HUES64 (cell line): ENCODE results near the gene SCN3A.

Source experiments
- H3K27ac ChIP-seq: 2 replicates; pipeline ENCODE4 v1.7.0; 2013; ENCODE audit warnings: low read depth, low read length, inconsistent platforms
- H3K27me3 ChIP-seq: 2 replicates; pipeline ENCODE4 v1.6.1; 2013; ENCODE audit warnings: mild to moderate bottlenecking, low read length; ENCODE audit not compliant: insufficient read depth
- H3K36me3 ChIP-seq: 2 replicates; pipeline ENCODE4 v1.6.1; 2013; ENCODE audit warnings: mild to moderate bottlenecking, low read length; ENCODE audit not compliant: insufficient read depth
- H3K4me1 ChIP-seq: 2 replicates; pipeline ENCODE4 v1.6.1; 2013; ENCODE audit warnings: mild to moderate bottlenecking, low read length, moderate library complexity; ENCODE audit not compliant: insufficient read depth
- H3K4me3 ChIP-seq: 2 replicates; pipeline ENCODE4 v1.5.1; 2013; ENCODE audit warnings: mild to moderate bottlenecking, low read length, moderate library complexity
- H3K9ac ChIP-seq: 2 replicates; pipeline ENCODE4 v1.6.1; 2013; ENCODE audit warnings: mild to moderate bottlenecking, low read depth, low read length
- H3K9me3 ChIP-seq: 2 replicates; pipeline ENCODE4 v1.6.1; 2013; ENCODE audit warnings: low read depth, low read length; ENCODE audit not compliant: insufficient read depth
- WGBS: fragments of 150-250, 120-280 bp; methylation state at CpG from one replicate; pipeline ENCODE4 v1.1.7; 2013; ENCODE audit warnings: missing lambda C conversion rate; 5-methylcytosine and 5-hydroxymethylcytosine counted together

Gene SCN3A

GRCh38 chr2:165185633-165186032 lies 18.2 kb downstream of the SCN3A start:
- Histone ChIP-seq H3K9me3 (no peaks in the 10 kb centered on the region), H3K4me1 (no peaks in the 10 kb centered on the region), H3K4me3 (no peak overlapping the region), H3K27ac (no peak overlapping the region), H3K9ac (no peak overlapping the region), H3K27me3 (no peaks in the 10 kb centered on the region), H3K36me3 (no peaks in the 10 kb centered on the region)
- 93% methylated on average over 3 of the region's 3 CpGs for WGBS

DNA sequence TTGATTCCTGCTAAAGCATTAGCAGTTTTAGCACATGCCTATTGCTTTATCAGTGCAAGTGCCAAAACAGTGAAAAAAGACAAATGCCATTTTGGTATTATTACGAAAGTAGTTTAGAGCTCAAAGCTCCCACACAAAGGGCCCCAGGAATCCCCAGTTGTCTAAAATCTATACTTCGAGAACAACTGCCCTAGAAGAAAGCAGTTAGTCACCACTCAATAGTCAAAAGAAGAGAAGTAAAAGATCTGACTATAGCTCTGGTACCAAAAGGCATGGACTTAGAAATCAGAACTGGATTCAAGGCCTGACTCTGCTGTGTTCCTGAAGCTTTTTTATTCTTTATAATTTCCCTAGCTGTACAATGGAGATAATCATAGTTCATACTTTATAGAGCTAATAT lies 21.8 kb downstream of the SCN3A start:
- Histone ChIP-seq H3K9ac (no peak overlapping the region), H3K27ac (no peak overlapping the region), H3K36me3 (no peaks in the 10 kb centered on the region), H3K9me3 (no peaks in the 10 kb centered on the region), H3K27me3 (no peaks in the 10 kb centered on the region), H3K4me1 (no peaks in the 10 kb centered on the region), H3K4me3 (no peak overlapping the region)
- WGBS: 96% methylated on average over 2 of the region's 2 CpGs

DNA sequence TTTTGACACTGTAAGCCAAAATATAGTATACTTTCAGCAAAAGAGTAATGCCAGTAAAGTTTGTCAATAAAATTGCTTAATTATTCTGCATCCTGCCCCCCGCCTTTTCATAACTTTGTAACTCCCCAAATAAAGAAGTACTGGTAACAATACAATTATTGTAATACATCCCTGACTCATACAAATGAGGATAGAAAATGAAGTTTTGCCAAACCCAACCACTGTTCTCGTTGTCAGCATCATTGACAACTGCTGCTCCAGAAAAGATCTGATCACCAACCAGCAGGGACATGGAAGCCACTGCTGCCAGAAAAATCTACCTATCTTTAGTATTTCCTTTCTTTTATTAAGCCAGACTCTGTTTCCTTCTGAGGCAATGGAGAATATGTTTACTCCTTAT lies 27.1 kb downstream of the SCN3A start:
- H3K4me3 ChIP-seq: no peak overlapping the region
- no peak overlapping the region for H3K27ac ChIP-seq
- 88% methylated on average over 1 of the region's 2 CpGs for WGBS
- no peaks in the 10 kb centered on the region for H3K36me3 ChIP-seq
- H3K9me3 ChIP-seq: no peaks in the 10 kb centered on the region
- H3K9ac ChIP-seq: no peak overlapping the region
- no peaks in the 10 kb centered on the region for H3K27me3 ChIP-seq
- no peaks in the 10 kb centered on the region for H3K4me1 ChIP-seq

DNA sequence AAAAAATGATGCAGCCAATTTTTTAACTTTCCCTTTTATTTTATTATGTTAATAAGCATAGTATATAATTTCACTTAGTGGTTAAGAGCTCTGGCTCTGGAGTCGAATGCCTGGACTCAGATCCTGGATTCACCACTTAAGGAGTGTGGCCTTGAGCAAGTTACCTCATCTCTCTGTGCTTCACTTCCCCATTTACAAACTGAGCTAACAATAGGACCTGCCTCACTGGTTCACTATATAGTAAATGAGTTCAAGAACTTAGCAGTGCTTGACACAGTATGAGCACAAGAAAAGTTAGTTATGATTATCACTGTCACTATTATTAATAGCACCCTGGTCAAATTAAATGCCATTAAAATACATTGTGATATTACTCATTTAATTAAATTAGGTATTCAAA lies 30.6 kb downstream of the SCN3A start:
- no peaks in the 10 kb centered on the region for H3K36me3 ChIP-seq
- no peak overlapping the region for H3K27ac ChIP-seq
- no peaks in the 10 kb centered on the region for H3K4me1 ChIP-seq
- H3K4me3 ChIP-seq: no peak overlapping the region
- H3K27me3 ChIP-seq: no peaks in the 10 kb centered on the region
- H3K9ac ChIP-seq: no peak overlapping the region
- 80% methylated on average over 1 of the region's 1 CpG for WGBS
- H3K9me3 ChIP-seq: no peaks in the 10 kb centered on the region

- H3K27me3 ChIP-seq: no peaks in the 10 kb centered on the region
- H3K9me3 ChIP-seq: no peaks in the 10 kb centered on the region
- H3K9ac ChIP-seq: no peak overlapping the region
- no peak overlapping the region for H3K27ac ChIP-seq
- H3K4me1 ChIP-seq: no peaks in the 10 kb centered on the region
- no peak overlapping the region for H3K4me3 ChIP-seq
- no peaks in the 10 kb centered on the region for H3K36me3 ChIP-seq
- WGBS: 92% methylated on average over 4 of the region's 4 CpGs
Measured at GRCh38 chr2:165164201-165164600, 39.6 kb downstream of the SCN3A start.

GRCh38 chr2:165163761-165164160 lies 40.1 kb downstream of the SCN3A start:
- Histone ChIP-seq H3K4me3 (no peak overlapping the region), H3K4me1 (no peaks in the 10 kb centered on the region), H3K36me3 (no peaks in the 10 kb centered on the region), H3K27ac (no peak overlapping the region), H3K27me3 (no peaks in the 10 kb centered on the region), H3K9me3 (no peaks in the 10 kb centered on the region), H3K9ac (no peak overlapping the region)
- WGBS: 92% methylated on average over 1 of the region's 2 CpGs

- WGBS: 92% methylated on average over 3 of the region's 3 CpGs
Measured at GRCh38 chr2:165162466-165162865, 41.4 kb downstream of the SCN3A start.

GRCh38 chr2:165161510-165161909 lies 42.3 kb downstream of the SCN3A start:
- H3K4me1 ChIP-seq: no peaks in the 10 kb centered on the region
- H3K9ac ChIP-seq: no peak overlapping the region
- no peaks in the 10 kb centered on the region for H3K9me3 ChIP-seq
- WGBS: 89% methylated on average over 2 of the region's 2 CpGs
- H3K27me3 ChIP-seq: no peaks in the 10 kb centered on the region
- H3K27ac ChIP-seq: no peak overlapping the region
- no peak overlapping the region for H3K4me3 ChIP-seq
- H3K36me3 ChIP-seq: no peaks in the 10 kb centered on the region

More at GRCh38 chr2:165162466-165162865, 41.4 kb downstream of the SCN3A start:
- no peak overlapping the region for H3K4me3 ChIP-seq
- H3K36me3 ChIP-seq: no peaks in the 10 kb centered on the region
- no peaks in the 10 kb centered on the region for H3K4me1 ChIP-seq
- no peaks in the 10 kb centered on the region for H3K9me3 ChIP-seq
- H3K9ac ChIP-seq: no peak overlapping the region
- no peaks in the 10 kb centered on the region for H3K27me3 ChIP-seq
- H3K27ac ChIP-seq: no peak overlapping the region

- Histone ChIP-seq H3K27me3 (no peaks in the 10 kb centered on the region), H3K9me3 (no peaks in the 10 kb centered on the region), H3K36me3 (no peaks in the 10 kb centered on the region), H3K4me1 (no peaks in the 10 kb centered on the region), H3K9ac (no peak overlapping the region), H3K27ac (no peak overlapping the region), H3K4me3 (no peak overlapping the region)
- whole genome bisulfite sequencing: 100% methylated on average over 4 of the region's 4 CpGs
Measured at GRCh38 chr2:165157160-165157559, 46.7 kb downstream of the SCN3A start.

DNA sequence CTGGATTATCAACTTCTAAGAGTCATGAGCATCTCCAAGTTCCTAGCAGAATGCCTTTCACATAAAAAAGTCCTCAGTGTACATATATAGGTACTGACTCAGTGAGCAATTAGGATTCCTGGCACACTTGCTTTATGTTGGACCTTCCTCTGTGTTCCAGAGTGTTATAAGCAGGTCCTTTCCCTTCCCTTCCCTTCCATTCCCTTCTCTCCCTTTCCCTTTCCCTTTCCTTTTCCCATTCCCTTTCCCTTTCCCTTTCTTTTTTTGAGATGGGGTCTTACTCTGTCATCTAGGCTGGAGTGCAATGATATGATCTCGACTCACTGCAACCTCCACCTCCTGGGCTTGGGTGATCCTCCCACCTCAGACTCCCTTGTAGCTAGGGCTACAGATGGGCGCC lies 48.7 kb downstream of the SCN3A start:
- no peaks in the 10 kb centered on the region for H3K9me3 ChIP-seq
- no peaks in the 10 kb centered on the region for H3K4me1 ChIP-seq
- no peaks in the 10 kb centered on the region for H3K36me3 ChIP-seq
- WGBS: 100% methylated on average over 2 of the region's 2 CpGs
- no peak overlapping the region for H3K9ac ChIP-seq
- H3K27me3 ChIP-seq: no peaks in the 10 kb centered on the region
- H3K27ac ChIP-seq: no peak overlapping the region
- H3K4me3 ChIP-seq: no peak overlapping the region

DNA sequence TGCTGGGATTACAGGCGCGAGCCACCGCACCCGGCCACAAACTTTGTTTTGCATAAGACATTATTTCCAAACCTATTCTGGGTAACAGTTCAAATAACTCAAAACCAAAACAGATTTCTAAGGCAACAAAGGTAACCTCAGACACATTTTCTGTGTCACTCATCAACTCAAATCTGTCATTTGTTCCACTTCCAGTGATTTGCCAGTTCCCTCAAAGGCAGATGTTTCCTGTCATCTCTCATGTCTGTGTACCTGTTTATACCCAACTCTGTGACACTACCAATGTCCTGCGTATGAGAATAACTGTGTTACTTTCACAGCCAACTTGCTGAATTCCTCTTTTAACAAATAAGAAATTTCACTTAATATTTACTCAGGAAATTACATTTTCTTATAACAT lies 54.4 kb downstream of the SCN3A start:
- Histone ChIP-seq H3K4me3 (no peak overlapping the region), H3K36me3 (no peaks in the 10 kb centered on the region), H3K4me1 (no peaks in the 10 kb centered on the region), H3K27ac (no peak overlapping the region), H3K27me3 (no peaks in the 10 kb centered on the region), H3K9ac (no peak overlapping the region), H3K9me3 (no peaks in the 10 kb centered on the region)
- 97% methylated on average over 5 of the region's 5 CpGs for WGBS

DNA sequence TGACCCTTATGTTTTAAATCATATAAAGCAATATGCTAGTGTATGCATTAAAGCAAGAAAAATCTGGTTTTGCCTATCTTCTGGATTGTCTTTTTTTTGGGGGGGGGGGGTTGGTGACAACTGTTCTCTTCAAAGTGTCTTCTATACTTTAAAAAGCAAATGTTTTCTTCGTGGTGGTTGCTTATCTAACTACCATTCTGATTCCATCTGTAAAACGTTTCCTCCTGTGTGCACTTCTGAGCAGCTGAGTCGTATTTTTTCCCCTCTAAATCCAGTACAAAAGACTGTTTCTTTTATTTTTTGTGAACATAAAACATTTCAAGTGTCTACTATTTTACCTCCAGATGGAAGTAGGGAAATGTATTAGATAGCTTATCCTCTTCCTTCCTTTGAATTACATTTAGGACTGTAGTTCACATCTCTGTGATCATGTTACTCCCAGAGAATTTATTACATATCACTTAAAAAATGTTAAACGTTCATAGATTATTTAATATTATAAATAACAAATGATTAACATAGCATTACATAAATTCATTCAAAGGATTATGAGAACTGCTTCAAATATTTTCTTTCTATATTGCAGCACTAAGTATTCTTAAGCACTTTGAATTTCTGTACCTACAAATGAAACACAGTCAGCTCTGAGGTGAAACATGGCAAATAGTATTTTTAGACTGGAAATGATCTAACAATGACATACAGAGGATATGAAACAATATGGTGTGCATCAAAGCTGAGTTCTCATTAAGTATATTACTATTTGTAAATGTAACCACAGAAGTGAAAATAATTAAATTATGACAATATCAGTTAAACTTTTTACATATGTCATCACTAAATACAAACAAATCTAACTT lies 56.4 kb downstream of the SCN3A start:
- Histone ChIP-seq H3K27me3 (no peaks in the 10 kb centered on the region), H3K36me3 (no peaks in the 10 kb centered on the region), H3K27ac (no peak overlapping the region), H3K9ac (no peak overlapping the region), H3K9me3 (no peaks in the 10 kb centered on the region), H3K4me3 (no peak overlapping the region), H3K4me1 (no peaks in the 10 kb centered on the region)
- WGBS: 85% methylated on average over 3 of the region's 4 CpGs
